ENCODE measurements around the gene CRACR2A.

The CRACR2A gene

DNA sequence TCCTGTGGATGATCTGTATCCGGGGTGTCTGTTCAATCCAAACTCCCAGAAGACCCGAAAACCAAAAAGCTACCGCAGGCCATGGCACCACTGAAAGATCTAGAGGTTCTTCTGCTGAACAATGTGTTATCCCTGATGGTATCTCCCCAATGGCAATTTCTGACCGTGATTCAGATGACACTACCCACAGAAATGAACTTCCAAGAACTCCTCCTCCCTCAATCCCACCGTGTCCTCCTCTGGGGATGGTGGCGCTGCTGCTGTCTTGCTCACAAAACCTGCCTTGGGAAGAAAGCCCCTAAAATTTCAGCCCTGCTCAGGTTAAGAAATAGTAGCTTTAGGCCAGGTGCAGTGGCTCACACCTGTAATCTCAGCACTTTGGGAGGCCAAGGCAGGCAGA is 7.8 kb downstream of the CRACR2A start:
- Mint-ChIP-seq H3K27ac (no peak overlapping the region), H3K36me3 (peaks cover 30% of the 10 kb centered on the region), H3K27me3 (no peaks in the 10 kb centered on the region), H3K4me3 (no peak overlapping the region), H3K4me1 (peaks cover 10% of the 10 kb centered on the region), H3K9me3 (no peaks in the 10 kb centered on the region)
- ATAC-seq (ENCODE audit: low read depth) (no peak), DNase-seq (ENCODE audit: low spot score in 2 of 2) (no peak)

DNA sequence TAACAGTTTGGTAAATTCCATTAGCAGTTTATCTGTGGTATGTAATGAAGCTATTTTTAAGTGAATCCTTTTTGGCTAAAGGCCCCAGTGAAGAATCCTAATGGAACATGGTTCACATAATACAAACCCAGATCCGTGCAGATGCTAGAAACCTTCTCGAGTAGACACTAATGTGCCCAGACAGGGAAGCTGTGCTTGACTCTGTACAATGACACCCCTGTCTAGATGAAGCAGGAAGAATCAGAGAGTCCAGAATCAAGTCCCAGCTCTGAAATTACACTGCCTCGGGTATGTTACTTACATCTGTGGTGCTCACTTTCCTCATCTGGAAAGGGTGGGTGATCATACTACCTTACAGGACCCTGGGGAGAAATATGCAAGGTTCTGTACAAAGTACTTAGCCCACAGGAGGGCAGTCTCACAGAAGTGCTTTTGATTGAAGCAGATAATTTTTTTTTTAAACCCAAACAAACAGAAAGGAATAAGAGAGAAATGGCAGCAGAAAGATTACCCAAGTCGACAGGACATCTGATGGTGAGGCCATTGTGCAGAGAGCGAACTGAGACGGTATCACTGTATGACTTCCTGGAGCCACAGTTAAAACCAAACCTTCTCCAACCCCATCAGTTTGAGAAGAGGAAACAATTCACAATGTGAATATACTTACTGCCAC is 8.5 kb downstream of the CRACR2A start:
- Mint-ChIP-seq H3K4me3 (no peak overlapping the region), H3K4me1 (peaks cover 7% of the 10 kb centered on the region), H3K36me3 (peaks cover 27% of the 10 kb centered on the region), H3K9me3 (no peaks in the 10 kb centered on the region), H3K27ac (no peak overlapping the region), H3K27me3 (no peaks in the 10 kb centered on the region)
- DNase-seq (ENCODE audit: low spot score in 2 of 2) = no peak
- ATAC-seq (ENCODE audit: low read depth) = no peak

DNA sequence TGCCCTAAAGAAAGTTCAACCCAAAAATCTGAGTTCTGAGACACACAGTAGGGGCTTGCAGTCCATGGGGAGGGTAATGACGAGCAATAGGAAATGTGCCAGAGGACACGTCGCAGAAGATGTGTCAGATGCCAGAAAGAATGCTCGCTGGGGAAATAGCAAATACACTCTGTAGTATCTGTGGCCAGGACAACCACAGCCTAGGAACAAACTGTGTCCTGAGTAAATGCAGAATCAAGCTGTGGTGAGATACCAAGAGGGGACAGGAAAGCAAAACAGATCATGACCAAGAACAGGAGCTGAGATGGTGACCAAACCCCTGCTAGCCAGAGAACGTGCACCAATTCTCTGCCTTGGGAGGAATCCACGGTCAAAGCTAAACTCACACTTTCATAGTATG is 9.1 kb downstream of the CRACR2A start:
- H3K4me3 Mint-ChIP-seq = no peak overlapping the region
- H3K27me3 Mint-ChIP-seq = no peaks in the 10 kb centered on the region
- no peak for DNase-seq (ENCODE audit: low spot score in 2 of 2)
- no peak overlapping the region for H3K27ac Mint-ChIP-seq
- H3K36me3 Mint-ChIP-seq = peaks cover 26% of the 10 kb centered on the region
- H3K9me3 Mint-ChIP-seq = no peaks in the 10 kb centered on the region
- peaks cover 2% of the 10 kb centered on the region for H3K4me1 Mint-ChIP-seq
- ATAC-seq (ENCODE audit: low read depth) = no peak

DNA sequence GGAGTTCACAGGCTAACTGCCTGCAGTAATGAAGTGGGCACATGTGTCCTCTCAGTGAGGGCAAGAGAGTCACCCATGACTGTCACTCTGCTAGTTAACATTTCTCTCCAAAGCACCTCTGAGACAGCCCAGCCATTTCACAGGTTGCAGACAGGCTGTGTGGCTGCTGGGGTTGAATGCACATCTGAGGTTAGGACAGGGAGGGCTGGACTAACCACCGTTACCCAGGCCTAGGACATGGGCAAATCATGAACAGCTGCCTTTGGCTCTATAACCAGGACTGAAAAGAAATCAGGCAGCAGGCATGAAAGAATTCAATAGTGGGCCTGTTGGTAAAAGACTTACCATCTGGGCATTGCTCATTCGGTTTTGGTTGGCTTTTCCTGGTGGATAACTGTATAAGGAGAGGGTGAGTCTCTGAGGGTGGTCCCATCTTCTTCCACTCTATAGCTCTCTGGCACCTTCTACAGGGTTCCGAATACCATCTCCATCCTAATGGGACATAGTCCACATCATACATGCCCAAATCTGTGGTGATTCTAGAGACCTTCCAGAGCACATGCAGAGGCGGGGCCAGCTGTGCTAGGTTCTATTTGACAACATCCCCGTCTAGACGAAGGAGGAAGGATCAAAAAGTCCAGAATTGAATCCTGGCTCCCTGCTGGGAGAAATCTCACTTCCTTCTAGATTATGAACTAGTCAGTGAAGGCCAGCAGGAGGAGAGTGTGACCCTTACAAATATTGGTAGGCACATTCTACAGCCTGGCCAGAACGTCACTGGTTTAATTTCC is 10.8 kb downstream of the CRACR2A start:
- peak overlapping the region; percentile 60 for H3K27ac Mint-ChIP-seq
- H3K9me3 Mint-ChIP-seq = no peaks in the 10 kb centered on the region
- no peak overlapping the region for H3K4me3 Mint-ChIP-seq
- ATAC-seq (ENCODE audit: low read depth) (no peak), DNase-seq (ENCODE audit: low spot score in 2 of 2) (no peak)
- H3K27me3 Mint-ChIP-seq = no peaks in the 10 kb centered on the region
- peaks cover 2% of the 10 kb centered on the region for H3K4me1 Mint-ChIP-seq
- peaks cover 25% of the 10 kb centered on the region for H3K36me3 Mint-ChIP-seq

DNA sequence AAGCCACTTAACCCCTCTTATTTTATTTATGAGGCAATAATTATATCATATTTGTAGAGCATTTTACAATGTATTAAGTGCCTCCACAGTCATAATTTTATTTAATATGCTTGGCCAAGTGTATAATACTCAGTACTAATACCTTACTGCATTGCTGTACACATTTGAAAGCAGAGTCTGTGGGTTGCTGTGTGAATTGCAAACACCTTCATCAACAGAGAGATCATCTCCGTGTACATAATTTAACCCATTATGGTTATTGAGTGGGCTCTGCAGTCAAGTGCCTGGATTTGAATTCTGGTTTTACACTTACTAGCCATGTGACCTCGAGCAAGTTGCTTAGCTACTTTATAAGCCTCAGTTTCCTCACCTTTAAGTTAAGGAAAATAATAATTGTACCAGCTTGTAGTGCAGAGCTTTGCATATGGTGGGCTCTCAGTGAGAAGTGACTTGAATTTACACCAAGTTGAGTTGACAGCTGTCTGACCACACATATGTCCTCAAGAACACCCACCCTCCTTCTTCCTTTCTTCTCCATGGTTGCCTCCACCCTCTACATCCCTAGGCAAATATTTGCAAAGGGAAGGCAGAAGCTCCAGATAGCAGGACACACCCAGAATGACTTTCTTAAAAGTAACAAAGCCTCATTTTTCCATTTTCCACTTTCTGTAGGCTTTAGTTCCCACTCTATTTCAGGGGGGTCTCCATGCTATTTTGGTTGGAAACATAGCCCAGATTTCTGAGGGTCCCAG is 12.3 kb downstream of the CRACR2A start:
- Mint-ChIP-seq H3K27me3 (no peaks in the 10 kb centered on the region), H3K9me3 (no peaks in the 10 kb centered on the region), H3K36me3 (peaks cover 13% of the 10 kb centered on the region), H3K27ac (peak overlapping the region; percentile 14), H3K4me3 (no peak overlapping the region), H3K4me1 (peaks cover 2% of the 10 kb centered on the region)
- no peak for ATAC-seq (ENCODE audit: low read depth)
- no peak for DNase-seq (ENCODE audit: low spot score in 2 of 2)

DNA sequence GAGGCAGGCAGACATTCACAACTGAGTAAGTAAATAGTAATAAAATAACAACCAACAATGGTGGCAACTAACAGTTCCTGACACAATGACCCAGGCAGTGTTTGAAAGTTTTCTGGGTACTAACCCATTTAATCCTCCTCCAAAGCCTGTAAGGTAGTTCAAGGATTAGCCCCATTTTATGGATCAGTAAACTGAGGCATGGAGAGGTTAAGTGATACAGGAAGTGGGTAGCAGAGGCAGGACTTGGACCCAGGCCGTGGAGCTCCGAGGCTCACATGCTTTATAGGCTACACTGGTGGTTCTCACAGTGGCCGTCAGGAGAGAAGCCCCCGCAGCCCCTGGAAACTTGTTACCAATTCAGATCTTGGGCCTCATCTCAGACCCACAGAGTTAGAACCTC is 17.5 kb downstream of the CRACR2A start:
- ATAC-seq (ENCODE audit: low read depth) = no peak
- Mint-ChIP-seq H3K27ac (no peak overlapping the region), H3K9me3 (no peaks in the 10 kb centered on the region), H3K4me3 (no peak overlapping the region), H3K36me3 (peaks cover 17% of the 10 kb centered on the region), H3K4me1 (peaks cover 2% of the 10 kb centered on the region), H3K27me3 (no peaks in the 10 kb centered on the region)
- no peak for DNase-seq (ENCODE audit: low spot score in 2 of 2)

DNA sequence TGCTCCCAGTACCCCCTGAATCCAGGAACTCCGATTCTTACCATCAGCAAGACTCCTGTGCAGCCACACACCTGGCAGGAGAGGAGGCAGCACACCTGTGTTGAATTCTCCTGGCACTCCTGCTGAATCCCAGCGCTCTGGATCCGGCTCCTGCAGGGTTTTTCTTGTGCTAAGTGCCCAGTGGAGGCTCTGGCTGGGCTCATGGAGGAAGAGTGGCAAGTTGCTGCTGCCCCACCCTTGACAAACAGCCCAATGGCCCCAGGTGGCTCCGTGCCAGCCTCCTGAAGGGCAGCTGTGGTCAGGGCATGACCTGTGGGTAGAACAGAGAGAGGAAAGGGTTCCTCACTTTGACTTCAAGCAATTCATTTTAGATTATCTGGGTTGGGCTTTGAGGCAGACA is 20.0 kb downstream of the CRACR2A start:
- H3K36me3 Mint-ChIP-seq = peaks cover 30% of the 10 kb centered on the region
- no peak for ATAC-seq (ENCODE audit: low read depth)

DNA sequence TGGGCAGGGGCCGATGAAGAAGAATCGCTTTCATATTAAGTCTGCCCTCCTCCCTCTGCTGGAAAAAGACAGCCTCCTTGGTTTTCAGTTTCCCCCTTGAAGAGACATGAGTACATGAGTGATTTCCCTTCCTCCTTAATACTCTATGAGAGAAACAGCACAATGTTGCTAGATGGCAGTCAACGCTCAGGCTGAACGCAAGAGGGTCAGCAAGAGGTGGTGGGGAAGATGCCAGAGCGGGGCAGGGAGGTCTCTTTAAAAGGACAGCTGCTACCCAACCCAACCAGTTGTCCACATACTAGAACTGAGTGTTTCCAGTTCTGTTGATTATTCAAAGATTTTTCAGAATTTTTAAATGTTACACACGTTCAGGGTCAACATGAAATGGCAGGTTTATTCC is 22.8 kb downstream of the CRACR2A start:
- H3K27ac Mint-ChIP-seq = no peak overlapping the region
- no peaks in the 10 kb centered on the region for H3K9me3 Mint-ChIP-seq
- peaks cover 12% of the 10 kb centered on the region for H3K4me1 Mint-ChIP-seq
- DNase-seq (ENCODE audit: low spot score in 2 of 2) = no peak
- no peaks in the 10 kb centered on the region for H3K27me3 Mint-ChIP-seq
- H3K4me3 Mint-ChIP-seq = no peak overlapping the region
- no peak for ATAC-seq (ENCODE audit: low read depth)
- peaks cover 37% of the 10 kb centered on the region for H3K36me3 Mint-ChIP-seq

More for the DNA sequence above, 20.0 kb downstream of the CRACR2A start:
- H3K27ac Mint-ChIP-seq = no peak overlapping the region
- peaks cover 11% of the 10 kb centered on the region for H3K4me1 Mint-ChIP-seq
- H3K9me3 Mint-ChIP-seq = no peaks in the 10 kb centered on the region
- DNase-seq (ENCODE audit: low spot score in 2 of 2) = no peak
- H3K4me3 Mint-ChIP-seq = no peak overlapping the region
- no peaks in the 10 kb centered on the region for H3K27me3 Mint-ChIP-seq

DNA sequence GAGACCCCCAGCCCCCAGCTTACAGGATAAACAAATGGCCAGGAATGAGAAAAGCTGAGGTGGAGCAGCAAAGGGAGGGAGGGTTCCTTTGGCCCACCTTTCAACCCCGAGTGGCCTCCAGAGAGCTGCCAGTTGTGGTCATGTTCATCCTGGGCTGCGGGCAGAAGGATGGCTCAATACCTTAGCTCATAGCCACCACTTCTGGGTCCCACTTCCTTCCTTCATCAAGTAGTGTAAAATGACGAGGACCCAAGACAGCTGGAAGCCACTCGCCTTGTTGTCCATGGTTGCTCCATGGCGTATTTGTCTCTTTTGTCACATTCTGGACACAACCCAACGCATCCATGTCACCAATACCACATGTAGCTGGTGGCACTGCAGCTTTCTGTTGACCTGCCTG is 24.2 kb downstream of the CRACR2A start:
- Mint-ChIP-seq H3K9me3 (no peaks in the 10 kb centered on the region), H3K4me1 (peaks cover 10% of the 10 kb centered on the region), H3K27me3 (no peaks in the 10 kb centered on the region), H3K36me3 (peaks cover 40% of the 10 kb centered on the region), H3K27ac (no peak overlapping the region), H3K4me3 (no peak overlapping the region)
- no peak for DNase-seq (ENCODE audit: low spot score in 2 of 2)
- ATAC-seq (ENCODE audit: low read depth) = no peak

DNA sequence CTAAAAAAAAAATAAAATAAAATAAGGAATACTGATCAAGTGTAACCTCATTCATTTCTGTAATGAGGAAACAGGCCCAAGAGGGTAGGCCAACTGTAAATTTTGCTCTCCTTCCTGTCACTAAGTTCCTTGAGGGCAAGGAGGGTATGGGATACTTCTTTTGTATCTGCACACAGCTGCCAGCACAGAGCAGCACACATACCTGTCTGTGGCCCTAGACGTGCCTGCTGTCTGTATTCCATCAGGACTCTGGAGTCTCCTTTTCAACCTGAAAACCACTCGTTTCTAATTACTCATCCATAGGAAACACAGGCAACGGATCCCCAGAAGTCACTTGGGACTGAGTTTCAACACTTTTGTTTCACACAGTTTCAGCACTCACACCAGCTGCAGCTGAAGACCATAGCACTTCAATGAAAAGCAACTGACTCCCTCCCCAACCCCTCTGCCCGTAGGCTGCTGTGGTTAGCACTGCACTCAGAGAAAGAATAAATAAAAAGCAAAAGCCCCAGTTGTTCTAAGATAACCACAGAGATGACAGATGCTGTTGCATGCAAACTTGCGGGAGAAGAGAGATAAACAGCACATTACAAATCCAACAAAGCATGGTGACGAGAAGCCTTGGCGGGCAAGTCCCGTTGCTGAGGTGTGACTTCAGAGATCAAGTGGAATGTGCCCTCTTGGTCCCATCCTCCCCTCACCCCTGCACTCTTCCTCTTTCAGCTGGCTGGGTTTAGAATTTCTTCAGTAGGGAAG is 24.9 kb downstream of the CRACR2A start:
- no peak overlapping the region for H3K4me3 Mint-ChIP-seq
- peaks cover 42% of the 10 kb centered on the region for H3K36me3 Mint-ChIP-seq
- no peaks in the 10 kb centered on the region for H3K27me3 Mint-ChIP-seq
- H3K9me3 Mint-ChIP-seq = no peaks in the 10 kb centered on the region
- H3K27ac Mint-ChIP-seq = no peak overlapping the region
- peaks cover 10% of the 10 kb centered on the region for H3K4me1 Mint-ChIP-seq
- ATAC-seq (ENCODE audit: low read depth) (peak; percentile 47), DNase-seq (ENCODE audit: low spot score in 2 of 2) (no peak)

DNA sequence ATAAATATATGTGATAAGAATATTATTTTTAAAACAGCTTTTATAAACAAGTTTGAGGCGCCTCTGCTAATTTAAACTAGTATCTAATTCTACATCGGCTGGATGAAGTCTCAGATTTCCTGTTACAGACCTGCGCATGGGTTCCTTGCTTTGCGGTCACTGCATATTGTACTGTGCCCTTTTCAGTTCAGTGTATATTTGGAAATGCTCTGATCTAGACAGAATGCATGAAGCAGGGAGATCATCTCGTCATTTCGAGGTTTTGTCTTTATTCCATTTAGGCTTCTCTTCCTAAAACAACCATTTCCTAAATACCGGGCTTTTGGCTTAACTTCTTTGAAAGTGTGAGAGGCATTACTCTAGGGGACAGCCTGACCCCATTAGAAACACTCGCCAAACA is 25.6 kb downstream of the CRACR2A start:
- no peak overlapping the region for H3K27ac Mint-ChIP-seq
- ATAC-seq (ENCODE audit: low read depth) = no peak
- H3K36me3 Mint-ChIP-seq = peaks cover 48% of the 10 kb centered on the region
- H3K27me3 Mint-ChIP-seq = no peaks in the 10 kb centered on the region
- H3K4me3 Mint-ChIP-seq = no peak overlapping the region
- H3K9me3 Mint-ChIP-seq = peaks cover 2% of the 10 kb centered on the region
- no peak for DNase-seq (ENCODE audit: low spot score in 2 of 2)
- H3K4me1 Mint-ChIP-seq = peaks cover 10% of the 10 kb centered on the region

DNA sequence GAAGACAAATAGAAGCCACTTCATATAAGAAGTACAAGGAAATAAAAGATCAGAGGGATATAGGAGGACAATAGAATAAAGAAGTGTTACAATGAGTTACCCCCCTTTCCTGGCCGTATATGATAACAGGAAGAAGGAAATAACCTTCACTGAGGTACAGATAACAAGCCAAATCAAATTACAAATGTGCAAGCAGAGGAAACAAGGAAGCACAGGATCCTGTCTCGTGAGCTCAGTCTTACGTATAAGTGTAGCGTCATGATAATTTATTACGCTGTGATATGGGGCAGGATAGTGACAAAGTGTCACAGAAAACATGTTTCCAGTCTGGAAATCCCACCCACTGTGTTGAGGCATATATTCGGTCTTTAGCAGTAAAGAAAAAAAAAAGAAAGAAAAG is 26.5 kb downstream of the CRACR2A start:
- H3K27me3 Mint-ChIP-seq = no peaks in the 10 kb centered on the region
- no peak for ATAC-seq (ENCODE audit: low read depth)
- H3K36me3 Mint-ChIP-seq = peaks cover 48% of the 10 kb centered on the region
- peaks cover 10% of the 10 kb centered on the region for H3K4me1 Mint-ChIP-seq
- no peak overlapping the region for H3K27ac Mint-ChIP-seq
- peaks cover 2% of the 10 kb centered on the region for H3K9me3 Mint-ChIP-seq
- no peak for DNase-seq (ENCODE audit: low spot score in 2 of 2)
- no peak overlapping the region for H3K4me3 Mint-ChIP-seq

DNA sequence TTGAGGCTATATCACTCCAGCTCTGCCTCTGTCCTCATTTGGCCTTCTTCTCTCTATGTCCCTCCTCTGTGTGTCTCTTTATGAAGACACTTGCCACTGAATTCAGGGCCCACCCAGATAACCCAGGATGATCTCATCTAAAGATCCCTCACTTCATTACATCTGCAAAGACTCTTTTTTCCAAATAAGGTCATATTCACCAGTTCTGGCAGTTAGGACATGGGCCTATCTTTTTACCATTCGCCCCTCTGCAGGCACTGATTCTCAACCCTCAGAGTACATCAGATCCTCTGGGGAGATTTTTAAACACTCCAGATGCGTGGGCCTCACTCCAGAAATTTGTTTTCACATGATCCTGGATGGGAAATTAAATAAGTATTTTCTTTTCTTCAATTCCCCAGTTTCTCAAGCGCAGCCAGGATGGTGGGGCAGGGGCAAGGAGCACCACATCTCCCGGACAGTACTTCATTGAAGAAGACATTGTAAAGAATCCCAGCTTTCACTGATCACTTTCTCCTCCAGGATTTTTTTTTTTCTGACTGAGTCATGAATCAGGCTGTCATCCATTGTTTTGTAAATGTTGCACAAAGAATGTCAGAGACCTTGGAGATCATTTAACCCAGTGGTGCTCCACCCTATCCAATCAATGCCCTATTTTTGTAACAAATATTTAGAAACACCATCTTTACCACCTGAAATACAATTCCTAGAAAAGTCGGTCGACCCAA is 27.4 kb downstream of the CRACR2A start:
- no peak overlapping the region for H3K4me3 Mint-ChIP-seq
- no peak for DNase-seq (ENCODE audit: low spot score in 2 of 2)
- peaks cover 2% of the 10 kb centered on the region for H3K9me3 Mint-ChIP-seq
- no peaks in the 10 kb centered on the region for H3K27me3 Mint-ChIP-seq
- no peak for ATAC-seq (ENCODE audit: low read depth)
- H3K27ac Mint-ChIP-seq = no peak overlapping the region
- peaks cover 47% of the 10 kb centered on the region for H3K36me3 Mint-ChIP-seq
- H3K4me1 Mint-ChIP-seq = peaks cover 10% of the 10 kb centered on the region

Measured in memory B cell (primary cell).